Right cardiac atrium (tissue), 5 donors: ENCODE results near the gene IQCC. TPM values are rescaled to one million over a fixed set of nuclear protein-coding genes. Genes with fewer than 3 reads are reported as not detected.

Experiments
- ATAC-seq, 2 donors: fragments of 200-7000 bp; cut with Tn5 transposase; one replicate each; pipeline versions ENCODE4 v1.8.0 to v1.9.1; 2020; ENCODE audit warnings: moderate library complexity in 2 of 2, mild to moderate bottlenecking in 1 of 2
- DNase-seq, 3 donors: peaks; one replicate each; pipeline ENCODE4 v3.0.0-alpha.2; 2020
- H3K27ac ChIP-seq: one replicate; pipeline ENCODE4 v1.5.1; 2013; ENCODE audit warnings: mild to moderate bottlenecking, low read length, control low read depth, moderate library complexity
- H3K27me3 ChIP-seq: one replicate; pipeline ENCODE4 v1.6.1; 2013; ENCODE audit not compliant: control insufficient read depth, insufficient read depth
- H3K4me1 ChIP-seq: one replicate; pipeline ENCODE4 v1.6.1; 2013; ENCODE audit warnings: low read length; ENCODE audit not compliant: control insufficient read depth, insufficient read depth
- H3K4me3 ChIP-seq: one replicate; pipeline ENCODE4 v1.5.1; 2013; ENCODE audit warnings: low read length, control low read depth
- H3K9me3 ChIP-seq: one replicate; pipeline ENCODE4 v1.6.1; 2013; ENCODE audit warnings: low read length; ENCODE audit not compliant: control insufficient read depth
- WGBS: extraction: QIAGEN DNeasy Blood & Tissue Kit; methylation state at CpG from one replicate; pipeline ENCODE4 v1.1.7; 2013; 5-methylcytosine and 5-hydroxymethylcytosine counted together
- intact Hi-C, 4 donors: fragments of 100-400 bp; cut with DNase I; formaldehyde crosslinking; loops; one replicate each; pipeline versions ENCODE4 v1.11.0 to v1.14.0; 2022 to 2023
- polyA plus RNA-seq: library from polyadenylated mRNA; stranded (reverse); fragments of 200-250 nt; gene quantifications from one replicate; pipeline ENCODE4 v1.2.3, GENCODE V29; 2013
- total RNA-seq, 4 donors: library from RNA; stranded (reverse); fragmentation: NEBNext Ultra II Directional; extraction: Animal tissue kit (Norgen Biotek cat#: 25700); gene quantifications; one replicate each; pipeline ENCODE4 v1.2.1, GENCODE V29; 2021
- donor health status: healthy with polysubstance abuse.
- donor health status: DM: no; HTN: yes; CAD: no.
- donor health status: DM: no; HTN: no; CAD: no.
- donor health status: DM: no; HTN: yes; CAD: no; lungs with severe emphysema.
- donor health status: DM: yes; HTN: yes; CAD: no.

The IQCC gene
- total and polyA plus RNA-seq, 5 donors: 0.81 to 1.5 (median 1.5) TPM

DNA sequence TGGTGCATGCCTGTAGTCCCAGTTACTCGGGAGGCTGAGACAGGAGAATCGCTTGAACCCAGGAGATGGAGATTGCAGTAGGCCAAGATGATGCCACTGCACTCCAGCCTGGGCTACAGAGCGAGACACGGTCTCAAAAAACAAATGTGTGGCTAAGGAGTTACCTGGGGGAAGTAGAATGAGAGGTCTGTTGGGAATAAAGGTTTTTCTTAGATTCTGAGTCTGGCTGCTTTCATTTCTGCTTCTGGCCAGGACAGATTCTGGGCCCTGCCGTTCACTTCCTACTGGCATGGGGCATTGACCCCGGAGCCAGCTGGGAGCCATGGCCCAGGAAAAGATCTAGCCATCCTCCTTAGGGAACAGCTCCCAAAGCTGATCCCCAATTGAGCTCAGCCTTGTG, 3.0 kb downstream of the IQCC start:
- H3K27me3 ChIP-seq: no peaks in the 10 kb centered on the region
- no peak for ATAC-seq
- intact Hi-C loops: no loop called here
- DNase-seq: no peak
- H3K27ac ChIP-seq: no peak overlapping the region
- peaks cover 7% of the 10 kb centered on the region for H3K4me1 ChIP-seq
- WGBS: 86% methylated on average over 6 of the region's 6 CpGs
- no peaks in the 10 kb centered on the region for H3K9me3 ChIP-seq
- H3K4me3 ChIP-seq: no peak overlapping the region

DNA sequence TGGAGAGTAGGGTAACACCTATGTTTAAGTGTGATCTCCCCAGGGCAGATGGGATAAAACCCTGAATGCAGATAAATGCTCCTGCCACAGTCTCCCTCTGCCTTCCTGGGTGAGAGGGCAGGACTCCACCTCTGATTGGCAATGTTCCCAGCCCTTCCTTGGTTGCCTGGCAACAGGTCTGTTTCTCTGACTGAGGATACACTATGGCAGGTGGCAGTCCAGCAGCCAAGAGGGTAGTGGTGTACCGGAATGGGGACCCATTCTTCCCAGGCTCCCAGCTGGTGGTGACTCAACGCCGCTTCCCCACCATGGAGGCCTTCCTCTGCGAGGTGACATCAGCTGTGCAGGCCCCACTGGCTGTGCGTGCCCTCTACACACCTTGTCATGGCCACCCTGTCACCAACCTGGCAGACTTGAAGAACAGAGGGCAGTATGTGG, 3.4 kb downstream of the IQCC start, which contains the start of gene DCDC2B:
DCDC2B (plus strand) TSS at position 199 of the 438 bp plus-strand sequence; CDS start at position 204, 5 bp downstream.
- intact Hi-C loops: no loop called here
- Histone ChIP-seq H3K27me3 (no peaks in the 10 kb centered on the region), H3K9me3 (no peaks in the 10 kb centered on the region), H3K27ac (no peak within 1 kb of the TSS), H3K4me3 (no peak within 1 kb of the TSS), H3K4me1 (peaks cover 7% of the 10 kb centered on the region)
- DNase-seq: peak in 2 of 3 donors; percentile 37 to 68
- 73% methylated on average over 5 of the region's 5 CpGs for WGBS
- no peak for ATAC-seq

DNA sequence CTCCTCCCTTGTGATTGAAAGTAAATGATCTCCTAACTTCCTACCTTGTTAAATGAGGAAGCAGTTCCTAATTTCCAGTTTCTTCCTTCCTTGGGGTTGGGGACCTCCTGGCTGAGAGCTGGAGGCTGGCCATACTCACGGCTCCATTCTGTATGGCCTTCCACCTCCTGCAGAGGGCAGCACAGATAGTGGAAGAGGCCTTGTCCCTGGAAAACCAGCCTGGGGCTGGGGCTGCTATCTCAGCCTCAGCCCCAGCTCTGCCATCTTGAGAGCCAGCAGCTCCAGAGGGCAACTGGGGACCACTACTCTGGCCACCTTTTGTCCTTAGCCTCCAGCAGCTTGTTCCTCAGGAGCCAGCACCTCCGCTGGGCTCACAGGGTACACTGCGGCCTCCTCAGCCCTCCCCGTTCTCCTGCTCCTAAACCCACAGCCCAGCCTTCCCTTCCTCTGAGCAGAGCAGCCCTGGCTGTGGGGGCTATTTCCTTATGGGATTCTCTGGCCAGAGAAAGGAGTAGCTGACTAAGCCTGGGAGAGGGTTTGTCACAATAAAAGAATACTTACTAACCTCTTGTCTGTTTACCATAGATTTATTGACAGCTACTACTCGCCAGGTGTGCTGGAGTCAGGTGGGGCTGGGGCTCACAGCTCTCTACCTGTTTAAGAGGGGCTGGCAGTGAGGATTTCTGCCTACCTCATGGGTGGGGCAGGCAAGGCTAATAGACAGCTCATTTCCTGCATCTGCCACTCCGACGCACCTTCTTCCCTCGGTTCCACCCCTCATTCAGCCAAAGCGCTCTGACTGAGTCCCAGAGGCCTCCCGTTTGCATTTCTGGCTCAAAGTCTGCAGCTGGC, 10.4 kb downstream of the IQCC start:
- DNase-seq (peak; percentile 60 to 74 (median 73)), ATAC-seq (peak; percentile 59 to 75)
- no peak overlapping the region for H3K27ac ChIP-seq
- no peaks in the 10 kb centered on the region for H3K9me3 ChIP-seq
- WGBS: 74% methylated on average over 10 of the region's 10 CpGs
- intact Hi-C loops: loop anchor here in 1 of 4 donors (10.0 kb wide), 1 partner anchor 119 kb away; the partner anchor contains the start of gene MARCKSL1
- no peaks in the 10 kb centered on the region for H3K4me1 ChIP-seq
- H3K27me3 ChIP-seq: no peaks in the 10 kb centered on the region
- no peak overlapping the region for H3K4me3 ChIP-seq

DNA sequence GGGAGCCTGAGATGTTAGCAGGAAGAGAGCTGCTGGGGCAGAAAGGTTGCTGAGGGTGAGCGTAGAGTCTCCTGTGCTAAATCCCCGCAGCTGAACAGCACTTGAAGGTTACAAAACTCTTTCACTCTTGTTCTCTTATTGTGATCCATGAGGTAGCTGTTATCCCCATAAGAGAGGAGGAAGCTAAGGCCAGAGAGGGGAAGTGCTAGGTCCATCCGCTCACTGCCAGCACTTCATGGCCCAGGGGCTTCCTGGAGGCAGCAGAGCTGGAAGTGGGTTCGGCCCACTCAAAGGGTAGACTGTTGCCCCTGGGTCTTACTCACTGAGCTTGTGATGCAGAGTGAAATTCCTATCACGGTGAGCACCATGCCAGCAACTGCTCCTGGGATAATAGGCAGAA, 11.1 kb downstream of the IQCC start:
- Histone ChIP-seq H3K4me1 (peaks cover 4% of the 10 kb centered on the region), H3K27me3 (no peaks in the 10 kb centered on the region), H3K9me3 (no peaks in the 10 kb centered on the region), H3K4me3 (no peak overlapping the region), H3K27ac (no peak overlapping the region)
- no peak for ATAC-seq
- intact Hi-C loops: loop anchor here in 1 of 4 donors (10.0 kb wide), 1 partner anchor 118 kb away; the partner anchor contains the start of gene MARCKSL1
- WGBS: 85% methylated on average over 5 of the region's 5 CpGs
- peak in 1 of 3 donors; percentile 46 for DNase-seq

DNA sequence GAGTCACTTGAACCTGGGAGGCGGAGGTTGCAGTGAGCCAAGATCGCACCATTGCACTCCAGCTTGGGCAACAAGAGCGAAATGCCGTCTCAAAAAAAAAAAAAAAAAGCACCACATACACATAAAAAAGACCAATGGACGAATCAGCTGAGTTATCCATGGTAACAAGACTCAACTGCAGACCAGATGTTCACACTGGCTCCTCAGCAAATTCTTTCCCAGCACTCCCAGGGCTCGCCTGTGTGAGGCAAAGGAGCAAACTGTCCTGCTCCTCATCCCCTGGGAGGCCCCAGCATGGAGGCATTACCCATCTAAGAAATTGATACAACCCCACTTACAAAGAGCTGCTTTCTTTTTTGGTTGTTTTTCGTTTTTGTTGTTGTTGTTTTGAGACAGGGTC, 13.6 kb downstream of the IQCC start:
- Histone ChIP-seq H3K4me1 (peaks cover 8% of the 10 kb centered on the region), H3K4me3 (no peak overlapping the region), H3K27me3 (no peaks in the 10 kb centered on the region), H3K9me3 (no peaks in the 10 kb centered on the region), H3K27ac (no peak overlapping the region)
- intact Hi-C loops: loop anchor here in 1 of 4 donors (10.0 kb wide), 1 partner anchor 116 kb away; the partner anchor contains the start of gene MARCKSL1
- ATAC-seq (no peak), DNase-seq (no peak)
- 87% methylated on average over 7 of the region's 7 CpGs for WGBS

DNA sequence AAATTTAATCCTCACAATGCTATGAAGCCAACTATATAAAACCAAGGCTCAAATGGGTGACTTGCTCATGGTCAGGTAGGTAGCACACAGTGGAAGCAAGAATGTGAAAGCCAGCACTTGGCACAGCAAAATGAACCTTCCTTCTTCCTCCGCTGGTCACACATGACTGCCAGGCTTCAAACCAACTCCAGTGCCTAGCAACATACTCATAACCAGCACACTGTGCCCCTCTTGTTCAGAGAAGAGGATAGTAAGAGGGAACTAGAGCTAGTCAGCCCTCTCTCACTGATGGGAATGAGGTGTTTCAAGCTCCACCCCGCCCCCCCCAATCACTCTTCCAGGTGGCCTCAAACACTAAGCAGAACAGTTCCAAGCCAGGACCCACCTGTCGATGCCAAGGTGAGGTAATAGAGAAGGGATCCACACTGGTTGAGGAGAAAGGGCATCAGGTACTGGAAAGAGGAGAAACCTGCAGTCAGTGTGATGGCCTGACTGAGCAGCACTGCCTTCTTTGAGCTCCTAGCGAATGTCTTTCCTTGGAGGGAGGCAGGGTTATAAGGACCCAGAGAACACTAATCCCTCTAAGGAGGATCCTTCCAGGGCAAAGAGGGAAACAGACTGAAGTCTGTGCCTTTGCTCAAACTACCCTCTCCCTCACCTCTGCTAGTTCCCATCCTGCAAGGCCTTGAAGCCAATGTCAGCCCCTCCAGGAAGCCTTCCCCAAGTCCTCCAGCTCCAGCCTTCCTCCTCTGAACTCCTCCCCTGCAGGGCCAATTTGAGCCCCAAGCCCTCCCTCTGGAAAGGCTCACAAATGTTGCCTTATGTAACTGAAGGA, 15.5 kb downstream of the IQCC start:
- Histone ChIP-seq H3K27ac (no peak overlapping the region), H3K4me1 (peaks cover 8% of the 10 kb centered on the region), H3K4me3 (peak overlapping the region; percentile 99), H3K9me3 (no peaks in the 10 kb centered on the region), H3K27me3 (no peaks in the 10 kb centered on the region)
- DNase-seq (no peak), ATAC-seq (peak in 1 of 2 donors; percentile 1)
- intact Hi-C loops: no loop called here
- WGBS: 93% methylated on average over 4 of the region's 4 CpGs

DNA sequence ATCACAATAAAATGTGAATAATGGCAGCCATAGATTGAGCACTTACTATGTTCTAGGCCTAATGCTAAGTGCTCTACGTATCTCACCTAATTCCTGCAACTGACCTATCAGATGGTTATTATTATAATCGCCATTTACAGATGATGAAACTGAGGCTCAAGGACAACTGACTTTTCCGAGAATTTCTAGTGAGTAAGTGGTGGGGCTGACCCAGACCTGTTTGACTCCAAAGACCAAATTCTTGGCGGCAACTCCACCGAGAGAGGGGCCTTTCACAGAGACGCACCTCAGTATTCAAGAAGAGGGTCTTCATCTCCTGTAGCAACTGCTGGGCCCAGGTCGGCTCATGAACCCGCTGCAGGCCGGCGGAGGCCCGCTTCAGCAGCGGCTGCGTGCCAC, 16.1 kb downstream of the IQCC start:
- H3K4me1 ChIP-seq: peaks cover 8% of the 10 kb centered on the region
- H3K4me3 ChIP-seq: peak overlapping the region; percentile 99
- WGBS: 7% methylated on average over 13 of the region's 13 CpGs
- H3K27ac ChIP-seq: no peak overlapping the region
- intact Hi-C loops: no loop called here
- DNase-seq: no peak
- no peaks in the 10 kb centered on the region for H3K27me3 ChIP-seq
- ATAC-seq: no peak
- no peaks in the 10 kb centered on the region for H3K9me3 ChIP-seq

DNA sequence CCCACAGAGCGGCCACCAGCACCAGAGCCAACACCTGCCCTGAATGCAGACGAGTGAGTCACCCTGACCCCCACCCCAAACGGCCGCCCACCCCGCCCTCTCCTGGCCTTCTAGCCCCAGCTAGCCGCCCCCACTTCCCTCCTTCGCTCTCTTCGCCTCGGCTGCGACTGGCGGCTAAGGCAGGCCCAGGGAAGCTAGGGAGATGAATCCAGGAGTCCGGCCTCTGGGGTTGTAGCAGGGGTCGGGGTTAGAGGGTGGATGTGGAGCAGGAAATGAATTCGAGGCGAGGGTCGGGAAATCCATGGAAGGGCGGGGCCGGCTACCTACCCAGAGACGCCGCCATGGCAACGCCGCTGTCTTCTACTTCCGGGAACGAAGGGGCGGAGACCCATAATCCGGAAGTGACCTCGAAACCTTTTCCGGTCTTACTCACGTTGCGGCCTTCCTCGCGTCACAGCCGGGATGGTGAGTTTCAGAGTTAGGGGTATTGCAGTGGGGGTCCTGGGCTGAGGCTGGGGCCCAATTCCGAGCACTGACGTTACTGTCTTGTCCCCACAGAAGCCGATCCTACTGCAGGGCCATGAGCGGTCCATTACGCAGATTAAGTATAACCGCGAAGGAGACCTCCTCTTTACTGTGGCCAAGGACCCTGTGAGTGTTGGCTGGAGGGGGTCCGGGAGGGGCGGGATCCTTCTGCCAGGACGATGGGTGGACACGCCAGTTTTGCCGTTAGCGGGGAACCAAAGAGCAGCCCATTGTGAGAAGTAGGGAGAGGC, 16.7 kb downstream of the IQCC start, which contains the start of the genes EIF3I and TMEM234:
EIF3I (plus strand) TSS at position 428 of the 776 bp plus-strand sequence; CDS start at position 463, 35 bp downstream.
TMEM234 (minus strand) TSS at position 374 of the 776 bp plus-strand sequence; CDS start at position 343, 31 bp downstream.
- intact Hi-C loops: no loop called here
- H3K4me3 ChIP-seq: peak within 1 kb of the TSS; percentile 99
- ATAC-seq (peak; percentile 95 to 96), DNase-seq (peak; percentile 93 to 97 (median 95))
- H3K4me1 ChIP-seq: peaks cover 8% of the 10 kb centered on the region
- H3K9me3 ChIP-seq: no peaks in the 10 kb centered on the region
- peak within 1 kb of the TSS; percentile 98 for H3K27ac ChIP-seq
- H3K27me3 ChIP-seq: no peaks in the 10 kb centered on the region
- whole genome bisulfite sequencing: under 1% methylated on average over 46 of the region's 46 CpGs

DNA sequence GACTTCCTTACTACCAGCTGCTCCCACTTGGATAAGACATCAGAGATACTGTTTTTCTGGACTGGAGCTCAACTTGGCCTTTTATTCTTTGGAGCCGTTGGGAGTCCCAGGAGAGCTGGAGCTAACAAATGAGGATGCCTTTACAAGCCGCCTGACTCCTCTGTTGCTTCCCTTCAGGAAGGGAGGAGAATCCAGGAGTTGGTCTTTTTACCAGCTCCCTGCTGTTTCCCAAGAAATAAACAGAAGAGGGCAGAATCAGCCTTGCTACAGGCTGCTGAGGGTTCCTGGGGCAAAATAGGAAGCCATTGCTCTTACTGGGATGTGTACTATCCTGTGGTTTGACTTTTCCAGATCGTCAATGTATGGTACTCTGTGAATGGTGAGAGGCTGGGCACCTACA, 18.2 kb downstream of the IQCC start:
- Histone ChIP-seq H3K27ac (peak overlapping the region; percentile 46), H3K9me3 (no peaks in the 10 kb centered on the region), H3K4me3 (no peak overlapping the region), H3K4me1 (peaks cover 8% of the 10 kb centered on the region), H3K27me3 (no peaks in the 10 kb centered on the region)
- 59% methylated on average over 3 of the region's 3 CpGs for WGBS
- no peak for DNase-seq
- no peak for ATAC-seq
- intact Hi-C loops: no loop called here

DNA sequence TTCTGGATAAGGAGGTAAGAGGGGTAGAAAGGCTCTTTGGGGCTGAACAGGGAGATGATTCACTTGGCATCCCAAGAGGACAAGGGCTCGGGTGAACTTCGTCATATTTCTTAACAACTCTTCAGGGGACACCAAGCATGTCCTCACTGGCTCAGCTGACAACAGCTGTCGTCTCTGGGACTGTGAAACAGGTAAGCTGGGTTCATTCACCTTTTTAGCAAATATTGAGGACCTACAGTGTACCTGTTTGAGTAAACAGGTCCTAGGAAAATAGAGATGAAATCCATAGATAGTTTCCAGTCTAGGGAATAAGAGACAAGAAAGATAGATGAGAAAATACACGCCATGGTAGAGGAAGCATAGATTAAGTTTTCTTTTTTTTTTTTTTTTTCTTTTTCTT, 18.8 kb downstream of the IQCC start:
- no peaks in the 10 kb centered on the region for H3K27me3 ChIP-seq
- peaks cover 8% of the 10 kb centered on the region for H3K4me1 ChIP-seq
- intact Hi-C loops: no loop called here
- ATAC-seq (no peak), DNase-seq (no peak)
- H3K27ac ChIP-seq: no peak overlapping the region
- no peaks in the 10 kb centered on the region for H3K9me3 ChIP-seq
- H3K4me3 ChIP-seq: no peak overlapping the region
- 86% methylated on average over 4 of the region's 4 CpGs for WGBS
